K562 (cell line): Measurements from ENCODE around the gene SYNGR4. TPM values are rescaled to one million over a fixed set of nuclear protein-coding genes. Genes with fewer than 3 reads are reported as not detected.

ENCODE experiments used
- ATF3 ChIP-seq, 2 experiments: fragments of 450-650 bp in 1 of 2; sonication (generic) in 1 of 2; formaldehyde crosslinking in 1 of 2; IDR thresholded peaks in 1 of 2; conservative IDR thresholded peaks in 1 of 2; 2 replicates each; pipeline versions ENCODE4 v1.6.1 to v1.8.1; 2016 to 2023; ENCODE audit warnings: mild to moderate bottlenecking in 2 of 2, moderate library complexity in 2 of 2, inconsistent platforms in 1 of 2, missing genetic modification reagents in 1 of 2
- BHLHE40 ChIP-seq: IDR thresholded peaks from 2 replicates; pipeline ENCODE4 v1.6.1; 2011; ENCODE audit warnings: low read length, improper control_type of control experiment
- FOS ChIP-seq: IDR thresholded peaks from 3 replicates; pipeline ENCODE4 v1.6.1; 2011; ENCODE audit not compliant: insufficient read length; ENCODE audit errors: extremely low read depth
- HCFC1 ChIP-seq: IDR thresholded peaks from 2 replicates; pipeline ENCODE4 v1.6.1; 2012; ENCODE audit warnings: low read depth, low read length, improper control_type of control experiment
- NFE2 ChIP-seq: IDR thresholded peaks from 2 replicates; pipeline ENCODE4 v1.6.1; 2014; ENCODE audit warnings: antibody characterized with exemption, low read depth
- PHF8 ChIP-seq: fragments of 200-600 bp; sonication (generic); IDR thresholded peaks from 2 replicates; pipeline ENCODE4 v1.6.1; 2012; ENCODE audit warnings: mixed run types, mild to moderate bottlenecking, inconsistent platforms, low read length, moderate library complexity, borderline replicate concordance
- POLR2H ChIP-seq: IDR thresholded peaks from 2 replicates; pipeline ENCODE4 v1.6.1; 2016; ENCODE audit warnings: missing genetic modification characterization, low read depth, mild to moderate bottlenecking, control low read depth, missing compliant biosample characterization, moderate library complexity
- RBM25 ChIP-seq: fragments of 200-400 bp; formaldehyde crosslinking; IDR thresholded peaks from 2 replicates; pipeline ENCODE4 v1.6.1; 2018; ENCODE audit warnings: low read length, low read depth, moderate library complexity; ENCODE audit not compliant: severe bottlenecking
- TSHZ1 ChIP-seq: fragments of 250-450 bp; sonication (Bioruptor Pico); IDR thresholded peaks from 2 replicates; pipeline ENCODE4 v1.4.0; 2020; ENCODE audit warnings: mild to moderate bottlenecking, moderate library complexity
- USF2 ChIP-seq: sonication (generic); formaldehyde crosslinking; IDR thresholded peaks from 2 replicates; pipeline ENCODE4 v1.5.0; 2020; ENCODE audit warnings: missing genetic modification reagents
- VEZF1 ChIP-seq: fragments of 200-800 bp; sonication (Bioruptor generic); IDR thresholded peaks from 2 replicates; pipeline ENCODE4 v1.6.1; 2017; ENCODE audit warnings: missing genetic modification characterization, missing compliant biosample characterization
- ZFX ChIP-seq: sonication (generic); formaldehyde crosslinking; IDR thresholded peaks from 2 replicates; pipeline ENCODE4 v1.8.0; 2022; ENCODE audit warnings: mild to moderate bottlenecking, missing genetic modification reagents, moderate library complexity
- ZNF12 ChIP-seq: sonication (generic); formaldehyde crosslinking; IDR thresholded peaks from 2 replicates; pipeline ENCODE4 v1.4.0; 2020; ENCODE audit warnings: mild to moderate bottlenecking, missing genetic modification reagents
- polyA plus RNA-seq, 8 experiments: library from polyadenylated mRNA; depleted of rRNA in 4 of 8; stranded (reverse) in 5 of 8; unstranded in 3 of 8; fragments of >200 nt; fragmentation: Nextera tagmentation in 2 of 8; fragmentation: Illumina TruSeq in 1 of 8; extraction: Ambion mirVana in 2 of 8; extraction: Trizol in 1 of 8; gene quantifications; 2 replicates each; pipeline versions ENCODE4 v1.2.1 to v1.2.3, GENCODE V29; 2011 to 2014; ENCODE audit warnings: inconsistent platforms in 1 of 8, missing spikeins in 1 of 8
- total RNA-seq, 7 experiments: library from RNA; depleted of rRNA in 6 of 7; stranded (reverse); fragments of >200 nt in 6 of 7; fragmentation: Illumina TruSeq in 2 of 7; extraction: Trizol in 2 of 7; gene quantifications; 2 replicates each; pipeline versions ENCODE4 v1.2.1 to v1.2.3, GENCODE V29; 2011 to 2021; ENCODE audit warnings: low replicate concordance in 1 of 7

The SYNGR4 gene
- total and polyA plus RNA-seq, 9 of the 15 experiments (the other 6 are each of a cell fraction or from before 2014, with no cell fraction given), result 0.07 to 0.14 TPM; not detected in 7

- peak; percentile 90 for TF ChIP-seq HCFC1
- TF ChIP-seq POLR2H (tag), result no peak
- no peak for TF ChIP-seq RBM25
- TF ChIP-seq USF2 (CRISPR knock-in tag), result no peak
- TF ChIP-seq FOS, result peak; percentile 54
- TF ChIP-seq ATF3 (IDR thresholded peaks at IDR 0.05), result peak; percentile 96
- no peak; the same call in 1 of the 2 replicates for TF ChIP-seq ATF3 (CRISPR knock-in tag; conservative IDR thresholded peaks at IDR 0.05)
- TF ChIP-seq VEZF1, result peak; percentile 16; the same call in 1 of the 2 replicates
- TF ChIP-seq NFE2, result peak; percentile 15; the same call in 1 of the 2 replicates
- no peak for TF ChIP-seq PHF8
- TF ChIP-seq ZNF12 (CRISPR knock-in tag), result no peak
- no peak for TF ChIP-seq TSHZ1 (CRISPR knock-in tag)
- TF ChIP-seq ZFX (CRISPR knock-in tag), result no peak
- peak; percentile 12; the same call in 1 of the 2 replicates for TF ChIP-seq BHLHE40
- TF ChIP-seq, all 486 proteins: peak for 20
These were observed 34.8 kb upstream of the SYNGR4 start (continued) for GRCh38 chr19:48329167-48329891.
